ENCODE results near the gene NHS. TPM values are rescaled to one million over a fixed set of nuclear protein-coding genes. Genes with fewer than 3 reads are reported as not detected.

NHS gene
- total and polyA plus RNA-seq, 2 of the 13 experiments (the other 11 are each of a cell fraction or from before 2014, with no cell fraction given): 0.02 TPM; not detected in 1

DNA sequence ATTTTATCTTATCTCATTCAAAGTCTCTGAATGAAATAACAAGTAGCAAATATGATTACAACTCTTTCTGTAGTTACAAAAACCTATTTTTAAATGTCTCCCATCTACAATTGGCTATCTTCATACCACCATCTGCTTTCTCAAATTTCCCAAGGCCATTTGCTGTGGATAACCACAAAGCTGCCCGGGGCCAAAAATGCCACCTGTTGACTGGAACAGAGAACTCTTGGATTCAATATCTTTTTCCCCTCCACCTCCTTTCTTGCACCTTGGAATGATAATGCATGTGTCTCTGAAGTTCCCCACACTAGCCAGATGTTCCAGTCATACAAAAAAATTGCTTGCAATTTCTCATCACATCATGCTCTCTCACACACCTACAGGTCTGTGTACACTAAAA, 269.0 kb downstream of the NHS start:
- Histone ChIP-seq H3K4me2 (ENCODE audit: low read depth, low read length) (no peak overlapping the region), H3K27me3 (ENCODE audit: control insufficient read depth in 1 of 2, insufficient read depth in 2 of 2, low read length in 2 of 2) (no peaks in the 10 kb centered on the region), H3K27ac (ENCODE audit: extremely low read length, insufficient read depth, low read length) (no peak overlapping the region), H3K4me3 (replicated peaks in 1 of 3; ENCODE audit: insufficient read depth in 1 of 3, low read depth in 2 of 3, low read length in 3 of 3) (no peak overlapping the region), H3K4me1 (ENCODE audit: insufficient read depth, low read length) (no peaks in the 10 kb centered on the region), H4K20me1 (ENCODE audit: insufficient read depth, low read length) (no peaks in the 10 kb centered on the region), H3K36me3 (replicated peaks in 1 of 2; ENCODE audit: control insufficient read depth in 1 of 2, insufficient read depth in 2 of 2, low read length in 2 of 2) (no peaks in the 10 kb centered on the region), H3K9ac (ENCODE audit: insufficient read depth, low read depth, low read length) (no peak overlapping the region), H3K79me2 (ENCODE audit: insufficient read depth, low read length) (no peaks in the 10 kb centered on the region), H3K9me3 (ENCODE audit: low read length) (no peaks in the 10 kb centered on the region), H2AFZ (ENCODE audit: low read length) (no peak overlapping the region)
- no peak for FAIRE-seq
- DNase-seq (ENCODE audit: low spot score): no peak
- ChIA-PET POLR2A (no interaction called here), CTCF (ENCODE audit: low intra/inter-chr PET ratio, low total read pairs) (no interaction called here)
- ATAC-seq: no peak
- intact Hi-C loops (cut with micrococcal nuclease; ENCODE audit: unreplicated experiment) (no loop called here), in situ Hi-C loops (cut with HindIII; ENCODE audit: extremely low pct_ligation_motif_present, low pct_unique_long_range_greater_than_20kb) (no loop called here)
- TF ChIP-seq, protein P1, sequence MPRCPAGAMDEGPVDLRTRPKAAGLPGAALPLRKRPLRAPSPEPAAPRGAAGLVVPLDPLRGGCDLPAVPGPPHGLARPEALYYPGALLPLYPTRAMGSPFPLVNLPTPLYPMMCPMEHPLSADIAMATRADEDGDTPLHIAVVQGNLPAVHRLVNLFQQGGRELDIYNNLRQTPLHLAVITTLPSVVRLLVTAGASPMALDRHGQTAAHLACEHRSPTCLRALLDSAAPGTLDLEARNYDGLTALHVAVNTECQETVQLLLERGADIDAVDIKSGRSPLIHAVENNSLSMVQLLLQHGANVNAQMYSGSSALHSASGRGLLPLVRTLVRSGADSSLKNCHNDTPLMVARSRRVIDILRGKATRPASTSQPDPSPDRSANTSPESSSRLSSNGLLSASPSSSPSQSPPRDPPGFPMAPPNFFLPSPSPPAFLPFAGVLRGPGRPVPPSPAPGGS (CRISPR knock-in tag; IDR thresholded peaks at IDR 0.05): no peak
- no peak for TF ChIP-seq FOXP1 (IDR thresholded peaks at IDR 0.05)
- TF ChIP-seq FOXP1 (CRISPR knock-in tag; IDR thresholded peaks at IDR 0.05): no peak
- TF ChIP-seq CEBPG (CRISPR knock-in tag; IDR thresholded peaks at IDR 0.05): no peak
- no peak for TF ChIP-seq ZNF747 (CRISPR knock-in tag; IDR thresholded peaks at IDR 0.05; ENCODE audit: borderline replicate concordance)
- TF ChIP-seq, protein P2, sequence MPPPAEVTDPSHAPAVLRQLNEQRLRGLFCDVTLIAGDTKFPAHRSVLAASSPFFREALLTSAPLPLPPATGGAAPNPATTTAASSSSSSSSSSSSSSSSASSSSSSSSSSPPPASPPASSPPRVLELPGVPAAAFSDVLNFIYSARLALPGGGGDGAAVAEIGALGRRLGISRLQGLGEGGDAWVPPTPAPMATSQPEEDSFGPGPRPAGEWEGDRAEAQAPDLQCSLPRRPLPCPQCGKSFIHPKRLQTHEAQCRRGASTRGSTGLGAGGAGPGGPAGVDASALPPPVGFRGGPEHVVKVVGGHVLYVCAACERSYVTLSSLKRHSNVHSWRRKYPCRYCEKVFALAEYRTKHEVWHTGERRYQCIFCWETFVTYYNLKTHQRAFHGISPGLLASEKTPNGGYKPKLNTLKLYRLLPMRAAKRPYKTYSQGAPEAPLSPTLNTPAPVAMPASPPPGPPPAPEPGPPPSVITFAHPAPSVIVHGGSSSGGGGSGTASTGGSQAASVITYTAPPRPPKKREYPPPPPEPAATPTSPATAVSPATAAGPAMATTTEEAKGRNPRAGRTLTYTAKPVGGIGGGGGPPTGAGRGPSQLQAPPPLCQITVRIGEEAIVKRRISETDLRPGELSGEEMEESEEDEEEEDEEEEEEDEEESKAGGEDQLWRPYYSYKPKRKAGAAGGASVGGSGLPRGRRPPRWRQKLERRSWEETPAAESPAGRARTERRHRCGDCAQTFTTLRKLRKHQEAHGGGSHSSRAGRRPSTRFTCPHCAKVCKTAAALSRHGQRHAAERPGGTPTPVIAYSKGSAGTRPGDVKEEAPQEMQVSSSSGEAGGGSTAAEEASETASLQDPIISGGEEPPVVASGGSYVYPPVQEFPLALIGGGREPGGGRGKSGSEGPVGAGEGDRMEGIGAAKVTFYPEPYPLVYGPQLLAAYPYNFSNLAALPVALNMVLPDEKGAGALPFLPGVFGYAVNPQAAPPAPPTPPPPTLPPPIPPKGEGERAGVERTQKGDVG (CRISPR knock-in tag; IDR thresholded peaks at IDR 0.05; ENCODE audit: borderline replicate concordance): no peak
- TF ChIP-seq, protein P3, sequence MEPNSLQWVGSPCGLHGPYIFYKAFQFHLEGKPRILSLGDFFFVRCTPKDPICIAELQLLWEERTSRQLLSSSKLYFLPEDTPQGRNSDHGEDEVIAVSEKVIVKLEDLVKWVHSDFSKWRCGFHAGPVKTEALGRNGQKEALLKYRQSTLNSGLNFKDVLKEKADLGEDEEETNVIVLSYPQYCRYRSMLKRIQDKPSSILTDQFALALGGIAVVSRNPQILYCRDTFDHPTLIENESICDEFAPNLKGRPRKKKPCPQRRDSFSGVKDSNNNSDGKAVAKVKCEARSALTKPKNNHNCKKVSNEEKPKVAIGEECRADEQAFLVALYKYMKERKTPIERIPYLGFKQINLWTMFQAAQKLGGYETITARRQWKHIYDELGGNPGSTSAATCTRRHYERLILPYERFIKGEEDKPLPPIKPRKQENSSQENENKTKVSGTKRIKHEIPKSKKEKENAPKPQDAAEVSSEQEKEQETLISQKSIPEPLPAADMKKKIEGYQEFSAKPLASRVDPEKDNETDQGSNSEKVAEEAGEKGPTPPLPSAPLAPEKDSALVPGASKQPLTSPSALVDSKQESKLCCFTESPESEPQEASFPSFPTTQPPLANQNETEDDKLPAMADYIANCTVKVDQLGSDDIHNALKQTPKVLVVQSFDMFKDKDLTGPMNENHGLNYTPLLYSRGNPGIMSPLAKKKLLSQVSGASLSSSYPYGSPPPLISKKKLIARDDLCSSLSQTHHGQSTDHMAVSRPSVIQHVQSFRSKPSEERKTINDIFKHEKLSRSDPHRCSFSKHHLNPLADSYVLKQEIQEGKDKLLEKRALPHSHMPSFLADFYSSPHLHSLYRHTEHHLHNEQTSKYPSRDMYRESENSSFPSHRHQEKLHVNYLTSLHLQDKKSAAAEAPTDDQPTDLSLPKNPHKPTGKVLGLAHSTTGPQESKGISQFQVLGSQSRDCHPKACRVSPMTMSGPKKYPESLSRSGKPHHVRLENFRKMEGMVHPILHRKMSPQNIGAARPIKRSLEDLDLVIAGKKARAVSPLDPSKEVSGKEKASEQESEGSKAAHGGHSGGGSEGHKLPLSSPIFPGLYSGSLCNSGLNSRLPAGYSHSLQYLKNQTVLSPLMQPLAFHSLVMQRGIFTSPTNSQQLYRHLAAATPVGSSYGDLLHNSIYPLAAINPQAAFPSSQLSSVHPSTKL (CRISPR knock-in tag; IDR thresholded peaks at IDR 0.05): no peak
- no peak for TF ChIP-seq JUND (CRISPR knock-in tag; IDR thresholded peaks at IDR 0.05)
- no peak for TF ChIP-seq NFKBIZ (CRISPR knock-in tag; IDR thresholded peaks at IDR 0.05)
- no peak for TF ChIP-seq SAFB2 (CRISPR knock-in tag; IDR thresholded peaks at IDR 0.05; ENCODE audit: borderline replicate concordance, low read depth)
- TF ChIP-seq, protein P4, sequence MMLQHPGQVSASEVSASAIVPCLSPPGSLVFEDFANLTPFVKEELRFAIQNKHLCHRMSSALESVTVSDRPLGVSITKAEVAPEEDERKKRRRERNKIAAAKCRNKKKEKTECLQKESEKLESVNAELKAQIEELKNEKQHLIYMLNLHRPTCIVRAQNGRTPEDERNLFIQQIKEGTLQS (CRISPR knock-in tag; IDR thresholded peaks at IDR 0.05): no peak
- no peak for TF ChIP-seq ARNTL (CRISPR knock-in tag; IDR thresholded peaks at IDR 0.05)
- 73% methylated on average over 1 of the region's 1 CpG for WGBS (ENCODE audit: low lambda C conversion rate)
- BruUV-seq (replicated peaks): no TSS peak
